ENCODE data around the gene PPP2R2D.

DNA sequence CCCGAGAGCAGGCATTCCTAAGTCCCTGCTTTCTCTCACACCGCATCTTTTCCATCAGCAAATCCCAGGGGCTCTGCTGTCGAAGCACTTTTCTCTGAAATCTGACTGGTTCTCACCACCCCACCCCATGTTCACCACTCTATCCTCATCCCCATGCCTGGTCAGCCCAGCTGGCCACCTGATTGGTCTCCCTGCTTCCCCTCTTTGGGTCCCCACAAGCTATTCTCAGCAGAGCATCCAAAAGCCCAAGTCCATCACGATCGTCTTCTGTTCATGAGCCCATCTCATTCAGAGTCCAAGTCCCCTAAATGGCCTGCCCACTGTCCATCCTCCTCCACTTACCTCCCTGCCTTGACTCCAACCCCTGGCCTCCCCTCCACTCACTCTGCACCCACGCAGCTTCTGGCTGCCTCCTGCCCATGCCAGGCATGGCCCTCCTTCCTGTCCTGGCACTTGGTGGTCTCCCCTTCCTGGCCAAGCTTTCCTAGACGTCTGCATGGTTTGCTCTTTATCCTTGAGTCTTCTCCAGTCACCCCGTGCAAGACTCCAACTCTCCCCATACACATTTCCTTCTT lies 1.6 kb upstream of the PPP2R2D start:
- TF ChIP-seq POLR2A (IDR thresholded peaks at IDR 0.05) (no peak), CTCF (IDR thresholded peaks at IDR 0.05) (no peak)

Measured in body of pancreas (tissue), 4 donors.